Stimulated activated CD4-positive, alpha-beta T cell treated with anti-CD3 and anti-CD28 coated beads, TNF-alpha, amount 100 ng/mL, for 1 hour (primary cell): Measurements from ENCODE around the gene PDE5A.
A peak's percentile ranks its signal among the peaks of the same experiment; 100 is the strongest.
"Not testable (repeated sequence)": the region's sequence is repeated elsewhere in the genome, so short reads cannot be mapped to it uniquely, and the experiment has no call there.

ENCODE experiments used
- DNase-seq, 3 donors: peaks; one replicate each; pipeline ENCODE4 v3.0.0-alpha.2; 2020; ENCODE audit warnings: low read depth in 3 of 3, low spot score in 1 of 3

The PDE5A gene

DNA sequence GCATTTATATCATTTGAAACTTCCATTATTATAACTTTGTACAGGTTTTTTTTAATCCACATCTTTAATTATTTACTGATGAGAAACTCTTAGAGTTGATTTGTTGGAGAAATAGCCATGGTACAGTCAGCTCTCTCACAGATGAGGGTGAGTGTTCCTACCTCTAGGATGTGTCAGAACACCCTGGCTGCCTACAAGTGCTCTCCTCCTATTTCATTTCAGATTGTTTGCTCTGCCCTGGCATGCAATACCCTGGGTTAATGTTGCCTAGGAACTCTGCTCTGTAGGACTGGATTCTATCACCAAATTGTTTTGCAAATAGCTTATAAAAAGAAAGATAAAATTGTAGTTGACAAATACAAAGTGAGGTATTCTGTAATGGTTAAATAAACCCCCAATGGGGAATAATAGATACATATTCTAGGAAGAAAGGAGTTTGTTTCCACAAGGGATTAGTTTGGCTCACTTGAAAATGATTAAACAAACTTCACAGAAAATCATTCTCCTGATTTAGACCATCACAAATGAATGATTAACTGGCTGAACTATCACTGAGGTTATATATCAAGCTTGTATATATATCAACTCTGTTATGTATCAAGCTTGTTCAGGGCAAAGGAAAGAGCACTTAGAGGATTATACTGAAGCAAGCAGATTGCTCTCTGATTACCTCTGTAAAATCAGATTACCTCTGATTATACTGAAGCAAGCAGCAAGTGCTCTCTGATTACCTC, 150.0 kb downstream of the PDE5A start:
- DNase-seq = no peak

- DNase-seq = no peak
Measured at GRCh38 chr4:119477412-119478053, 151.1 kb downstream of the PDE5A start.

GRCh38 chr4:119471259-119471658, 157.3 kb downstream of the PDE5A start:
- no peak for DNase-seq

DNA sequence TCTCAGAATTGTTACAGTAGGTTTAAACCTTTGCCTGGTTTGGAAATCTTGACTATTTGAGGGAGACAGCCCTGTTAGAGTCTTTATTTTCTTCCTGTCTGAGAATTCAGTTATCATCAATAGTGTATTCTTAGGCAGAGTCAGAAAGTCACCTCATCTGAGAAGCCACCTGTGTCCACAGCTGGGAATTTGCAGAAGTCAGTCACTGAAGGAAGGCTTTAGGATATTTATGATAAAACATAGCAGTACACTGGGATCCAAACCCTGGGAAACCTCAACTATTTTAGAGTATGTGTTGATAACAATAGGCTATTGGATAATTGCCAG, 157.9 kb downstream of the PDE5A start:
- DNase-seq = not testable (repeated sequence)

DNA sequence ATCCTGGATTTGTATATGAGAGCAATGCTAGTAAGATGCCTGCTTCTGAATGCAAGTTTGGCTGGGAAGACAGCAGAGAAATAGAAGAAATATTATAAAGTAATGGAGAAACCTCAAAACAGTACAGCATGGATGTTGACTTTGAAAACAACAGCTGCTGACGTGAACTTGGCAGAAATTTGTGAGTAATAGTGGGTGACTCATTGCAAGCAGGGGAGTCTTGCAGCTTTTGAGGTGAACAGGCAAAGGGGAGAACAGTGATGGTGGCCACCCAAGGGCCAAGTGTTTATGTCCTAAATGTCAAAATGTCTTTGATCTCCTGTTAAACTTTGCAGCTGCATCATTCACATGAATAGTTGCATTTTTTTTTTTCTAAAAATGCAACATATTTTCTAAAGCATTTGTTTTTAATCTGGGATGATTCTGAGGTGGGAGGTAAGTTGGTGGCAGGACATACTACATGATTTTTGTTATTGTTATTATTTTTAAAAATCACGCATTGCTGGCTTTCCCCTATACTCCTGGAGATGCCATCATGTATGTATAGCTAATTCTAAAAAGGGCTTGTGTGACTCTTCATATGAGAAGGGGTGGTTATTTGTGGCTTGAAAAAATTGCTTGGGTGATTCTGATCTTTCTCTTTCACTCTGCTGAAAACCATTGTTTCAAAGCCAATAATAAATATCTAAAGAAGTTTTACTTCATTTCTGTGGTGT, 158.4 kb downstream of the PDE5A start:
- not testable (repeated sequence) for DNase-seq

DNA sequence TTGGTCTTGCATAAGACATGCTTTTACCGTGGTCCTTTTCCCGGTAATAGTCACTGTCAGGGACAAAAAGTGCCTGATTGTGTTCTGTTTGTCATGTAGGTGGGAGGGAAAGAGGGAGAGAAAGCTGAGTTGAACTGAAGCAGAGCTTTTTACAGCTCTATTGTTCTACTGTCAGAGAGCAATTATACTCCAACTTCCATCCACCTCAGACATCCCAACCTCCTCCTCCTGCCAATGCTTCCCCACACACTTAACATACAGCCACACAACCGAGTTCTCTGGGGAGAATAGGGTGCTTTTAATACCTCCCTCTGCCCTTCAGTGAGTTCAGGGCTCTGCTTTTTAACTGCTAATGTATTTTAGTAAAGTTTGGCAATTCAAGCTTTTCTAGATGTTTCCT, 159.6 kb downstream of the PDE5A start:
- not testable (repeated sequence) for DNase-seq

- DNase-seq = not testable (repeated sequence)
Measured at GRCh38 chr4:119462733-119463132, 165.9 kb downstream of the PDE5A start.

DNA sequence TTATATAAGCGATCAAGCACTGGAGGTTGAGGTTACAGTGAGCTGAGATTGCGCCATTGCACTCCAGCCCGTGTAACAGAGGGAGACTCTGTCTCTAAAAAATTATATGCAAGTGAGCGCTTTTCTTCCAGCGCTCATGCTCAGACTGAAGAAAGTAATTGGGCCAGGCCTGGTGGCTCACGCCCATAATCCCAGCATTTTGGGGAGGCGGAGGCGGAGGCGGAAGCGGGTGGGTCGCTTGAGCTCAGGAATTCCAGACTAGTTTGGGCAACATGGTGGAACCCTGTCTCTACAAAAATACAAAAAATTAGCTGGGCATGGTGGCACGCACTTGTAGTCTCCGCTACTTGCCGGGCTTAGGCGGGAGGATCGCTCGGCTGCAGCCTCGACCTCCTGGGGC, 172.9 kb downstream of the PDE5A start:
- DNase-seq = not testable (repeated sequence)

- DNase-seq = peak; percentile 86 to 98 (median 98)
Measured at GRCh38 chr4:119454491-119455270, 173.9 kb downstream of the PDE5A start.

- not testable (repeated sequence) for DNase-seq
Measured at GRCh38 chr4:119454151-119454490, 174.5 kb downstream of the PDE5A start.

GRCh38 chr4:119453286-119453685, 175.3 kb downstream of the PDE5A start:
- DNase-seq = not testable (repeated sequence)

GRCh38 chr4:119449851-119450250, 178.8 kb downstream of the PDE5A start:
- not testable (repeated sequence) for DNase-seq
